Testis (tissue), 2 donors: ENCODE data around the gene TAF11L13.

Experiments
- POLR2A ChIP-seq: fragments of 450-650 bp; IDR thresholded peaks from one replicate; pipeline ENCODE4 v1.6.1; 2017; ENCODE audit warnings: antibody characterized with exemption, mild to moderate bottlenecking, moderate library complexity
- TF ChIP-seq, protein P1 (sequence below), 3 experiments: fragments of 450-650 bp in 2 of 3; fragments of 200-600 bp in 1 of 3; sonication (generic) in 1 of 3; IDR thresholded peaks; one replicate each; pipeline ENCODE4 v1.5.1; 2016 to 2019; ENCODE audit warnings: antibody characterized with exemption in 3 of 3, mild to moderate bottlenecking in 2 of 3, moderate library complexity in 1 of 3

- TF ChIP-seq, protein P1, sequence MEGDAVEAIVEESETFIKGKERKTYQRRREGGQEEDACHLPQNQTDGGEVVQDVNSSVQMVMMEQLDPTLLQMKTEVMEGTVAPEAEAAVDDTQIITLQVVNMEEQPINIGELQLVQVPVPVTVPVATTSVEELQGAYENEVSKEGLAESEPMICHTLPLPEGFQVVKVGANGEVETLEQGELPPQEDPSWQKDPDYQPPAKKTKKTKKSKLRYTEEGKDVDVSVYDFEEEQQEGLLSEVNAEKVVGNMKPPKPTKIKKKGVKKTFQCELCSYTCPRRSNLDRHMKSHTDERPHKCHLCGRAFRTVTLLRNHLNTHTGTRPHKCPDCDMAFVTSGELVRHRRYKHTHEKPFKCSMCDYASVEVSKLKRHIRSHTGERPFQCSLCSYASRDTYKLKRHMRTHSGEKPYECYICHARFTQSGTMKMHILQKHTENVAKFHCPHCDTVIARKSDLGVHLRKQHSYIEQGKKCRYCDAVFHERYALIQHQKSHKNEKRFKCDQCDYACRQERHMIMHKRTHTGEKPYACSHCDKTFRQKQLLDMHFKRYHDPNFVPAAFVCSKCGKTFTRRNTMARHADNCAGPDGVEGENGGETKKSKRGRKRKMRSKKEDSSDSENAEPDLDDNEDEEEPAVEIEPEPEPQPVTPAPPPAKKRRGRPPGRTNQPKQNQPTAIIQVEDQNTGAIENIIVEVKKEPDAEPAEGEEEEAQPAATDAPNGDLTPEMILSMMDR (IDR thresholded peaks at IDR 0.05), result no peak
- no peak for TF ChIP-seq POLR2A
These were observed 48.8 kb downstream of the TAF11L13 start for GRCh38 chr5:17680737-17681136.
